ENCODE data around the gene ARID5B.

ARID5B gene

DNA sequence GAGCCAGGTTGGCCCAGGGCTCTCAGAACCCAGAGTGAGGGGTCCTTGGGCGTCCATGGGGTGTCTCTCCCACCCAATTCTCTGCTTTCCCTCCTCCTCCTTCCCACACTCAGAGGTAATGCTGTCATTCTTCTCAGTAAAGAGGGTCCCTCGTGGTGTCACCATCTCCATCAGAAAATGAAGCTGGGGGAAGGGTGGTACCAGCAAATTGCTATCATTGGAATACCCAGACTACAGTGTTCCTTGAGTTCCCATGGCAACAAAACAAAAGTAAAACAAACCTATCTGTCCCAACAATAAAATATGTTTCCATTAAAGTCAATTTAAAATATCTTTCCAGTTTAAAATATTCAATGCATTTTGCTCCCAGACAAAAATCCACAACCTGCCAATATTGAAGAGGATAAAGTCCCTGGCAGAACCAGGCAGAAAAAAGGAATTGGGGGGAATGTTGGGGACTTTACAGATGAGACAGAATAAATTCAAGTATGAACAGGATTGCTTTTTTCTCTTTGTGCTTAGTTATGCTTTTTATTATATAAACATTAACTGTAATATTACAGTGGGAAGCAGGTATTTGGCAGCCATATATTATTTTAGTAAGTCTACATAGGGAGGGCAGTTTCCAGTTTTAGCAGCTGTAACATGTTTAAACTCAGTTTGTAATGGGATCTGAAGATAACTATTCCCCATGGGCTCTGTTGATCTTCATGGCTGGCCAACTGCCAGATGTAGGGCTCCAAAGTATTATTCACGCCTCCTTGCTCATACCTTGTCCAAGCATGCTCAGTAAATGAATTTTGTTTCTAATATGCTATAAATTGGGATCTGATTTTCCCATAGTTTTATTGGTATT lies 182.1 kb downstream of the ARID5B start:
- no peak for DNase-seq

- no peak for DNase-seq
These were observed 183.0 kb downstream of the ARID5B start for GRCh38 chr10:62084451-62084850.

DNA sequence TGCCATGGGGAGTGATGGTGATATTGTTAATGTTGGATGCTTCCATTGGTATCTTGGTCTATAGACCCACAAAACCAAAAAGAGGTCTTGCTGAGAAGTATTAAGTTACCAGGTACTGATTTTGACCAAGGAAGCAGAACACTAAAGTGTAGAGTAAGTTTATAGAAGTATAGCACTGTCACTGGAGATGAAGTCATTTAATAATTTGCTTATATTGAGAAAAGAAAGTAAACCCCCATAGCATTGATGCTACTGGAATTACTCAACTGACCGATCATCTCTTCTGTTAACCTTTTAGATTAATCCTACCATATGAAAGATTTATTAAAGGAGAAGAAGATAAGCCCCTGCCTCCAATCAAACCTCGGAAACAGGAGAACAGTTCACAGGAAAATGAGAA lies 183.9 kb downstream of the ARID5B start:
- no peak for DNase-seq

DNA sequence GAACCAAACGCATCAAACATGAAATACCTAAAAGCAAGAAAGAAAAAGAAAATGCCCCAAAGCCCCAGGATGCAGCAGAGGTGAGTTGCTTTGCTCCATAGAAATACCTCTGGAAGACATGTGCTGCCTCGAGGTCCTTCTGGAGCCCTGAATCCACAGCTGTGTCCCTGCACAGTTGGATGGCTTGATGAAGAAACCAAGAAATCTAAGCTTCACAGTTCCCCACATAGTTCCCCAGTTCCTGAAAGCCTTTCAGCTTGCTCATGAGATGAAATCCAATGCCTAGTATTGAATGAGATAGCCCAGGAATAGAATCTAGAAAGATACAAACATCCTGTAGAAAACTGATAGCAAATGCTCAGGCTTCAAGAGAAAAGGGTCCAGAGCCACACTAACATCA lies 184.3 kb downstream of the ARID5B start:
- no peak for DNase-seq

DNA sequence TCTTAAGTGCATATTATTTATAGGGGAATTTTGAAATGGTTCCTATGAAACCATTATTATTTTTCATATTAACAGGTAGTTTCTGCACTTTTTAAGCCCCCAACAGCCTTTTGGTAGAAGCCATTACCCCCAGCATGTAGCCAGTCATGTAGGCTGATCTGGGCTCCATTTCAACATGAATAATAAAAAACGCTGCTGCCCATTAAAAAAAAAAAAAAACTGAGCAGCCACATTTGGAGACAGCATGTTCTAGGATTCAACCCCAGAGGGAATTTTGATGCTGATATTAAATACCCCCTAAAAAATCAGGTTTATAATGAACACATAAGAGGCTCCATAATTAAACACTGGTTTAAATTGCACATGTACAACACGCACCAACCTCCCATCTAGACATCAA lies 185.8 kb downstream of the ARID5B start:
- no peak for DNase-seq

DNA sequence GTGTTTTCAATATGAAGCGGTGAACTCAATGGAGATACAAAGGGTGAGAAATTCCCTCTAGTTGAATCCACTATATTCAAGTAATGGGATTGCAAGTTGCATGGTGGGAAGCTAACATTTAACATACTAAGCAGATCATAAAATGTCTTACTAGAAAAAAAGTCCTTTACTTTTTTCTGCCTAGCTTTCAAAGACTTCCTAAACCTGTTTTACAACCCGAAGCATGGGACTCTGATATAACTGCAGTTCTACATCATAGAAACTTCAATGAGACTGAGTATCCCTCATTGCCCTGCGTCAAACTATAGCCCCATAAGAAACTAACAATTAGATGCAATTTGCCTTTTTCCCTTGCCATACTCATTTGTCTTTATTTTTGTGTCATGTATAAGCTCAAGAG lies 187.3 kb downstream of the ARID5B start:
- no peak for DNase-seq

DNA sequence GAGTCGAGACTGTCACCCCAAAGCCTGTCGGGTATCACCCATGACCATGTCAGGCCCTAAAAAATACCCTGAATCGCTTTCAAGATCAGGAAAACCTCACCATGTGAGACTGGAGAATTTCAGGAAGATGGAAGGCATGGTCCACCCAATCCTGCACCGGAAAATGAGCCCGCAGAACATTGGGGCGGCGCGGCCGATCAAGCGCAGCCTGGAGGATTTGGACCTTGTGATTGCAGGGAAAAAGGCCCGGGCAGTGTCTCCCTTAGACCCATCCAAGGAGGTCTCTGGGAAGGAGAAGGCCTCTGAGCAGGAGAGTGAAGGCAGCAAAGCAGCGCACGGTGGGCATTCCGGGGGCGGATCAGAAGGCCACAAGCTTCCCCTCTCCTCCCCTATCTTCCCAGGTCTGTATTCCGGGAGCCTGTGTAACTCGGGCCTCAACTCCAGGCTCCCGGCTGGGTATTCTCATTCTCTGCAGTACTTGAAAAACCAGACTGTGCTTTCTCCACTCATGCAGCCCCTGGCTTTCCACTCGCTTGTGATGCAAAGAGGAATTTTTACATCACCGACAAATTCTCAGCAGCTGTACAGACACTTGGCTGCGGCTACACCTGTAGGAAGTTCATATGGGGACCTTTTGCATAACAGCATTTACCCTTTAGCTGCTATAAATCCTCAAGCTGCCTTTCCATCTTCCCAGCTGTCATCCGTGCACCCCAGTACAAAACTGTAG lies 191.0 kb downstream of the ARID5B start:
- no peak for DNase-seq

GRCh38 chr10:62093863-62094291 lies 192.4 kb downstream of the ARID5B start:
- no peak for DNase-seq

DNA sequence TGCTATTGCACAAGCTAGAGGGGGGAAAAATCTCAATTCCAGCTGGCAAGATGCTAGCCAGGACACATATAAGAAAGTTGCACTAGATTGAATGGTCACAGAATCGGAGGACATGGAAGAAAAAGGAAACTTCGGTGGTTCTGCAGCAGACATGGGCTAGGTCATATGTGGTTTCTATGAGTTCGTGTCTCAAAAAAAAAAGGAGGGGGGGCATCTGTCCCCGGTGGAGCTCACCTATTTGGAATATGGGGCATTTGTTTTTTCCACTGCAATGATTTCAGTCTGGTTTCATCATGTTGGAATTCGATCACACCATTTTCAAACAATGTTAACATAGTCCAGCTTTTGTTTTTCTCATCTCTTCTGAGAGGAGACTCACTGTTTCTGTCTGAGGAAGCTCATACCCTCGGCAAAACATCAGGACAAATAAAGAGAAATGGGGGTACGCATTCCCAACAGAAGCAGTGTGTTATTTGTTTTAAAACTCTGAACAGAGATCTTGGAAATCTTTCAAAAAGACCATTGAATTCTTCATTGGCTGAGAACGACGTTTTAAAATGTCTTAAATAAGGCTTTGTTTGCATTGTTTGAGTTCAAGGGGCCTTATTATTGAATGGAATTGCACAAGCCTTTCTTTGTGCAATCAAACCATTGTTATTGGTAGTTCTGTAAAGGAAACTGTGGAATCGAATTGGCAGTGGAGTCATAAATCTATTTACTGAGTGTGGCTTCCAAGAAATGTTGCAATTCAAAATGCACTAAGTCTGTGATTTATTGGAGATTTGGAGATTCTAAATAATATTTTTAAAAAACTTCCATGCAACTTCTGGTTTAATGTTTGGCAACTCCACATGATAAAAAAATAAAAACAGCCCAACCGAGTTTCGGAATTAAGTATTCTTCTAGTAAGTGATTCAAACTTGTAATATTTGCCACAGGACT lies 194.0 kb downstream of the ARID5B start:
- DNase-seq, result no peak

- no peak for DNase-seq
These were observed 194.9 kb downstream of the ARID5B start for GRCh38 chr10:62096256-62096933.

DNA sequence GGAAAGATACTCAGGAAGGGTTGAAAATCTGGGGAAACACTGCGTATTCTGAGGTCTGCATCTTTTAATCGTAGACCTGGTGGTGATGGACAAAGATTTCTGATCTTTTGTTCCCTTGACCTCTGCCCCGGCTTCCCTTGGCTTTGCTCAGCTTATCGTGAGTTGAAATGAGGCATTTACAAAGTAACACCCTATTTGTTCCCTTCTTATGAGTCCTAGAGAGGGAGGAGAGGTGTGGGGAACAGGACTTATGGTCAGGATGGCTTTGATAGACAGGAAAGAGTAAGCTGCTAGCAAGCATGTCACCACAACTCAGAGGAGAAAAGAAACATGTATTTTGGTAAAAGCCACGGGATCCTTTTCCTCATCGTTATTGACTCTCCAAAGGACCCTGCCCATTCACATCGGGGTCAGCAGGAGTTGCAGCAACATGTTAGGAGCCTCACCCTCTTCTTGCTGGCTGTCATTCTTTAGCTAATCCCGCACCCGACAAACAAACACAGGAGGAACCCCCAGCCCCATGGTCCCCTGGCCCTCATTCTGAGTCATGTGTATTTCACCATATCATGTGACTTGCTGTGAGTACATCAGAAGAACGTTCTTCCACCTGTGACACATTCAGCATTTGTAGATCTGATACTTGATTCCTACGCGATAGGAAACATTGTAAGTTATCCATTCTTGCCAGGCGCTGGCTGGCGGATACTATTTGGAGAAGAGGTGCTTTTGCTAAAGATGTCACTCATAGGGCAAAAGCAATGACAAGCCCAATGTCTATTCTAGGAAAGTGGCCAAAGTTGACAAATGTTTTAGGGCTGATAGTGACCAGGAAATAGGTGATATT lies 197.0 kb downstream of the ARID5B start:
- no peak for DNase-seq

DNA sequence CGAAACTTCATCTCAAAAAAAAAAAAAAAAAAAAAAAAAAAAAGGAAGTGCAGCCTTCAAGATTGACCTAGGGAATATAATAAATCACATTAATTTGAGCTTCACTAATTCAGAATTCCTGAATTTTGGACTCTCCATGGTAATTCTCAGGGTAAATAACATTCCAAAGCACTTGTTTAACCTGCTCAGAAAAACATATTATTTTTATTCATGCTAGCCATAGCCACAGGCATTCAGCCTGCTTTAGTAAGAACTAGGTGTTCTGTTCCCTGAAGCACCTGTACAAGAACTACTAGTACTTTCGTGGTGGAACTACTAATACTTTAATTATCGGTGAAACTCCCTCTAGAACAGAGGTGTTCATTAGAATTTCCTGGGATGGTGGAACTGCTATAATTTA lies 197.8 kb downstream of the ARID5B start:
- no peak for DNase-seq

GRCh38 chr10:62103857-62104256 lies 202.4 kb downstream of the ARID5B start:
- DNase-seq, result no peak

DNA sequence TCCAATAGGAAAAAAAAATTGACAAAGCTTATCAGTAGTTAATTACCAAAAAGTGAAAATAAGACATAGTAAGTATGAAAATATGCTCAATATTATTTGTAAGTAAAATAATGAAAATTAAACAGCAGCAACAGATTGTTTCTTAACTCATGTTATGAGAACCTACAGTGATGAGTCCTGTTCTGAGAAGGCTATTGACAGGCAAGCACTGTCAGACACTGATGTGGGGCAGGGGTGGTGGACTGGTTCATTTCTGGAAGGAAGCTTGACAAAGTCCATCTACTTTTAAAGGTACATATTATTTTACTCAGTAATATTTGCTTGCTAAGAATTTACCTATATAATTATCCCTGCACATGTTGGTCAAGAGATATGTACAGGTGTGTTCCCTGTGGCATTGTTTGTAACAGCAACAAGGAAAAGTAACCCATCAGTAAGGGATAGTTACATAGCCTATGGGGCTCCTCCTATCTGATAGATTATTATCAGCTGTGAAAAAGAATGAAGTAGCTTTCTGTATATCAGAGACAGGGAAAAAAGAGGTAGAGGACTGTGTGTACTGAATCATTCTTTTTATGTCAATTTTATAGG lies 205.5 kb downstream of the ARID5B start:
- no peak for DNase-seq

- DNase-seq, result no peak
These were observed 207.5 kb downstream of the ARID5B start for GRCh38 chr10:62108759-62109586.

- DNase-seq, result no peak
These were observed 208.2 kb downstream of the ARID5B start for GRCh38 chr10:62109587-62110293.

DNA sequence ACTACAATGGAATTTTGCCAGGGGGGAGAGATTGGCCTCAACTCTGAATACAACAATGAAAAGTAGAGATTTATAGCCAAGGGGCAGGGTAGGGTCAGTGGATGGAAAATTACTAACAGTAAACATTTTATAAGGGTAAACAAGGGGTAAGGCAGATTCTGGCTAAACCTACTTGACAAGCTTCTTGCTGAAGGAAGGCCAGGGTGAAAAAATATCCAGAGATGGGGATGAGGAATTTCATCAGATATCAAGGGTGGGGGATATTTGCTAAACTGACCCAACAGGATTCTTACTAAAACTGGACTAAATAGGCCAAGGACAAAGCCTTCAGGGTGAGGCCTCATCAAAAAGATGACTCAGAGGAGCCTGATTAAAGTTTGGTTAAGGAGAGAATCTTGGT lies 210.8 kb downstream of the ARID5B start:
- no peak for DNase-seq

GRCh38 chr10:62112963-62113362 lies 211.5 kb downstream of the ARID5B start:
- DNase-seq, result no peak

DNA sequence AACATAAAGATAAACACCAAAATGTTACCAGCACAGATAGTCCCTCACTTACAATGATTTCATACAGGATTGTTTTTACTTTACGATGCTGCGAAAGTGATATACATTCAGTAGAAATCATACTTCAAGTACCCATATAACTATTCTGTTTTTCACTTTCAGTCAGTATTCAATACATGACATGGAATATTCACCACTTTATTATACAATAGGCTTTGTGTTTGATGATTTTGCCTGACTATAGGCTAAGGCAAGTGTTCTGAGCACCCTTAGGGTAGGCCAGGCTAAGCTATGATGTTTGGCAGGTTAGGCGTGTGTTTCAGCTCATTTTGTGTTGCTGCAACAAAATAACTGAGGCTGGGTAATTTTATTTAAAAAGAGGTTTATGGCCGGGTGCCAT lies 212.2 kb downstream of the ARID5B start:
- DNase-seq, result no peak

- no peak for DNase-seq
These were observed 213.8 kb downstream of the ARID5B start for GRCh38 chr10:62115321-62115720.
